Sigmoid colon (tissue), 3 donors: Measurements from ENCODE around the gene EXTL1.

Experiments
- POLR2A ChIP-seq, 2 donors: fragments of 450-650 bp; IDR thresholded peaks; one replicate each; pipeline ENCODE4 v1.6.1; 2016; ENCODE audit warnings: antibody characterized with exemption in 2 of 2, mild to moderate bottlenecking in 2 of 2, moderate library complexity in 2 of 2
- TF ChIP-seq, protein P1 (sequence below), 4 experiments: fragments of 450-650 bp in 3 of 4; fragments of 200-600 bp in 1 of 4; IDR thresholded peaks; one replicate each; pipeline ENCODE4 v1.5.1; 2016 to 2019; ENCODE audit warnings: antibody characterized with exemption in 4 of 4, mild to moderate bottlenecking in 3 of 4, moderate library complexity in 2 of 4

- no peak for TF ChIP-seq POLR2A (IDR thresholded peaks at IDR 0.05)
- TF ChIP-seq, protein P1, sequence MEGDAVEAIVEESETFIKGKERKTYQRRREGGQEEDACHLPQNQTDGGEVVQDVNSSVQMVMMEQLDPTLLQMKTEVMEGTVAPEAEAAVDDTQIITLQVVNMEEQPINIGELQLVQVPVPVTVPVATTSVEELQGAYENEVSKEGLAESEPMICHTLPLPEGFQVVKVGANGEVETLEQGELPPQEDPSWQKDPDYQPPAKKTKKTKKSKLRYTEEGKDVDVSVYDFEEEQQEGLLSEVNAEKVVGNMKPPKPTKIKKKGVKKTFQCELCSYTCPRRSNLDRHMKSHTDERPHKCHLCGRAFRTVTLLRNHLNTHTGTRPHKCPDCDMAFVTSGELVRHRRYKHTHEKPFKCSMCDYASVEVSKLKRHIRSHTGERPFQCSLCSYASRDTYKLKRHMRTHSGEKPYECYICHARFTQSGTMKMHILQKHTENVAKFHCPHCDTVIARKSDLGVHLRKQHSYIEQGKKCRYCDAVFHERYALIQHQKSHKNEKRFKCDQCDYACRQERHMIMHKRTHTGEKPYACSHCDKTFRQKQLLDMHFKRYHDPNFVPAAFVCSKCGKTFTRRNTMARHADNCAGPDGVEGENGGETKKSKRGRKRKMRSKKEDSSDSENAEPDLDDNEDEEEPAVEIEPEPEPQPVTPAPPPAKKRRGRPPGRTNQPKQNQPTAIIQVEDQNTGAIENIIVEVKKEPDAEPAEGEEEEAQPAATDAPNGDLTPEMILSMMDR (IDR thresholded peaks at IDR 0.05), result no peak
These were observed 39.4 kb downstream of the EXTL1 start for GRCh38 chr1:26060832-26061574.
